Left colon (tissue), 2 donors: ENCODE data around the gene CXCL13. TPM values are rescaled to one million over a fixed set of nuclear protein-coding genes. Genes with fewer than 3 reads are reported as not detected.
"Not testable (repeated sequence)": the region's sequence is repeated elsewhere in the genome, so short reads cannot be mapped to it uniquely, and the experiment has no call there.

Source experiments
- ATAC-seq: fragments of 200-7000 bp; cut with Tn5 transposase; one replicate; pipeline ENCODE4 v1.9.1; 2020; ENCODE audit warnings: mild to moderate bottlenecking, moderate library complexity
- DNase-seq, 2 donors: peaks; one replicate each; pipeline ENCODE4 v3.0.0-alpha.2; 2020
- intact Hi-C, 2 donors: fragments of 100-400 bp; cut with DNase I in 1 of 2; cut with micrococcal nuclease in 1 of 2; formaldehyde crosslinking; loops; one replicate each; pipeline versions ENCODE4 v1.11.2 to v1.14.0; 2022; cut with DNase I, micrococcal nuclease
- total RNA-seq, 2 donors: library from RNA; stranded (reverse); fragmentation: NEBNext Ultra II Directional; extraction: Animal tissue kit (Norgen Biotek cat#: 25700); gene quantifications; one replicate each; pipeline ENCODE4 v1.2.1, GENCODE V29; 2021
- donor health status: DM: no; HTN: no; CAD: no.
- donor health status: DM: yes; HTN: yes; CAD: no.

Gene CXCL13
- total RNA-seq, 2 donors from 2014 or later, result 0.24 to 0.42 TPM

DNA sequence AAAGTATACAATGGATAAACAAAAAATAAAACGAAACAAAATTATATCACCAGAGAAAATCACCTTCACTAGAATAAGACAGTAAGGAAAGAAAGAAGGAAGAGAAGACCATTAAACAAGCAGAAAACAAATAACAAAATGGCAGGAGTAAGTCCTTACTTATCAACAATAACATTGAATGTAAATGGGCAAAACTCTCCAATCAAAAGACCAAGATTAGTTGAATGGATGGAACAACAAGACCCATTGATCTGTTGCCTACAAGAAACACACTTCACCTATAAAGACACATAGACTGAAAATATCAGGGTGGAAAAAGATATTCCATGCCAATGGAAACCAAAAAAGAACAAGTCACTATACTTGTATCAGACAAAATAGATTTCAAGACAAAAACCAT, 38.4 kb downstream of the CXCL13 start:
- intact Hi-C loops, DNase-seq, ATAC-seq: not testable (repeated sequence)

DNA sequence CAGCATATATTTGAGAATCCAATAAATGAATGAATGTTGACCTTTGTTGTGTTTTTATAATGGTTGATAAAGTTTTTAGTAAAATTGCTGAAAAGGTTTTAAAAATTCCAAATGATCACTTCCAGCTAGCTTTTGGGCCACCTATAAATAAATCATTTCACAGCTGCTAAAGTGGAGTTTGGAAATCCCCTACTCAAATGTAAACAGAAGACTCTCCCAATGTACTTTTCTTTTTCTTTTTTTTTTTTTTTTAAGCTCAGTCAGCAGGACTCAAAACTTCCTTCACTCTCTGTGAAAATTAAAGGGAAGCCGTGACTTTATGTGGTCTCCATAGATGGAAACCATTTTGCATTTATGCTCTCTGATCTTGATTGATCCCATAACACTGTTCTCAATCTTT, 45.2 kb downstream of the CXCL13 start:
- intact Hi-C loops, result no loop called here
- ATAC-seq, result no peak
- DNase-seq, result no peak

DNA sequence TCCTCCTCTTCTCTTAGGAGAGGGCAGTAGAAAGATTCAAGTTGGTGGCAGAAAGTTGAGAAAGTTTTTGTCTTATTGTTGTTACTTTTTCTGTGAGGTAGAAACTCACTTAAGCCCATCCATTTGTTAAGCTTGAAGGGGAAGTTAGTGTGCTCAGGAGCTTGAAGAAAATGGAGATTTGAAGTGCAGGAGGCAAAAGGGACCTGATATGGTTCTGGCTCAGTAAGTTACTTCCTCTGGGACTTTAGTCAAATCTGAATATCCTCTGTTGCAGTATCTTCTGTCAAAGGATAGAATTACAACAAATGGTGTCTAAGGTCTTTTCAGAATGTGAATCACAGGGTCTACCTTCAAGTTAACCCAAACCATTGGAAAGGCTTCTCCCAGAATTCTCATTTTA, 46.2 kb downstream of the CXCL13 start:
- no peak for DNase-seq
- peak; percentile 38 for ATAC-seq
- intact Hi-C loops, result no loop called here

DNA sequence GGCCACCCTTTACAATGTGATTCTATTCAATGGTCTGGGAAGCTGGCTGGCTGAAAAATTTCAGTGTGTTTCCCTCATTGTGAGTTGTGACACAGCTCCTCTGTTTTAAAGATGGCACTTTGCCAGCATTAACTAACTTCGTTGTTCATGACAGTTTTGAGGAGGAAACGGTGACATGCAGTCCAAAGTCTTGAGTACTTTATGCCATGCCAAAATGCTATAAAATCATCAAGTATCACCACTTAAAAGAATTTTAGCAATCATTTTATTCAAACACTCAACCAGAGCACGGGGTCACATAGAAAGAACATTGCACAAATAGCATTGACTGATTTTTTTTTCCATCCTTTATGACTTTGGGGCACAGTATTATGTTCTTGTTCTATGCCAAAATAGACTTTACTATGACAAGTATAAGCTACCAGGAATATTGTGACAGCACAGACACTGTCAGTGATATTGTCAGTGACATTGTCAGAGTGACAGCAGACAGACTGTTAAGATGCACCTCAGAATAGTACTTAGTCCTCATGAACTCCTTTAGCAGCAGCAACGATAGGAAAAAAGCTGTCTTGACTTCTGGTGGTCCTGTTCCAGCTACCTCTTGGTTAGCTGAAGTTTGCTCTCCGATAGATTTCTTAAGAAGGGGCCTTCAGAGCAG, 46.7 kb downstream of the CXCL13 start:
- intact Hi-C loops, result no loop called here
- peak; percentile 78 for ATAC-seq
- DNase-seq, result no peak

DNA sequence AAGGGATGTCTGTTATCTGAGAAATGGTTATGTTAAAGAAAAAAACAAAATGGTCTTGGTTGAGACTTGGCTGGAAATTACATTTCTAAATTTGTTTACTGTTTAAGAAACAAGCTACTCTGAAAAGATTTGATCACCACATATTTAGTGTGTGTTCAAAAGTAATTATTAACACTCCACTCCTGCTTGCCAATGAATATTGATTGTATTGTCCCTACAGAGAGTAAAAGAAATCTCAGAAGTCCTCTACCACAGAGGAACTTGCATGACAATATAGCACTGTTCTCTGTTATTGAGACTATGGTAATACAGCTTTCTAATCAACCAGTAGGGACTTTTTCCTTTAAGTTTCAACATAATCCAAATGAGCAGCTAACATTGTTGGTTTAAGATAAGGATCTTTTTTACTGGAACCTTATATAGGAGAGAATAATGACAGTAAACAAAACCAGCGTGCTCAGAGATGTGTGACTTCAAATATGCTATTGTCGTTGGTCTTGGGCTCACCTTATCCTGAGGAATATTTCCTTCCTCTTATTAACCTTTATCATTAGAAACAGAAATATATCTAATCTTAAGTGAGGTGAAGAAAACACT, 47.6 kb downstream of the CXCL13 start:
- ATAC-seq (peak; percentile 69), DNase-seq (no peak)
- intact Hi-C loops, result no loop called here

DNA sequence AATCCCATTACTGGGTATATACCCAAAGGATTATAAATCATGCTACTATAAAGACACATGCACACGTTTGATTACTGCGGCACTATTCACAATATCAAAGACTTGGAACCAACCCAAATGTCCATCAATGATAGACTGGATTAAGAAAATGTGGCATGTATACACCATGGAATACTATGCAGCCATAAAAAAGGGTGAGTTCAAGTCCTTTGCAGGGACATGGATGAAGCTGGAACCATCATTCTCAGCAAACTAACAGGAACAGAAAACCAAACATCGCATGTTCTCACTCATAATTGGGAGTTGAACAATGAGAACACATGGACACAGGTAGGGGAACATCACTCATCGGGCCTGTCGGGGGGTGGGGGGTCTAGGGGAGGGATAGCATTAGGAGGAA, 54.7 kb downstream of the CXCL13 start:
- ATAC-seq, DNase-seq, intact Hi-C loops: not testable (repeated sequence)

Other genes with a start within 250 kb of the CXCL13 start
- 10 to 100 TPM; 40.2 to 49.8 TPM for gene CNOT6L, start 213.5 kb downstream of the CXCL13 start, total RNA-seq